HG02759 (cell line): Measurements from ENCODE around the gene CENPP.

ENCODE experiments used
- ATAC-seq: cut with Tn5 transposase; IDR thresholded peaks from one replicate; pipeline ENCODE4 v1.9.1; 2021; ENCODE audit warnings: mild to moderate bottlenecking, moderate library complexity; ENCODE audit not compliant: unreplicated experiment

The CENPP gene

GRCh38 chr9:92474587-92474986, 148.8 kb downstream of the CENPP start:
- no peak for ATAC-seq

DNA sequence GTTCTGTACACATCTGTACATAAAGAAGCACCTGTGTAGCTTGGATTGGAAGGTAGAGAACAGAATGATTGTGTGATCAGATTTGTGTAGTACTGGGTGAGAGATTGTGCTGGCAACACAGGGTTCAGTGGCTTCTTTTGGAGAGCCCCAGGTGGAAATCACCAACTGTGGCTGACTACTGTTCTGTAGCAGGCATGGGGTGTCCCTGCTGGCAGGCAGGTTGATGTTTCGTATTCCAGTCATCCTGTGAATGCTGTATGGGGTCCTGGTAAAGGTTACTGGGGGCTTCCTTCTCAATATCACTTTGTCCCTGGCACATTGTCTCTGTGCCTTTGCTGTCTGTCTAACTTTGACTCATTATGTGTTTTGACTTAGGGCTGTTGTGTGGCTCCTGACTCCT, 151.2 kb downstream of the CENPP start:
- ATAC-seq, result peak; percentile 70

DNA sequence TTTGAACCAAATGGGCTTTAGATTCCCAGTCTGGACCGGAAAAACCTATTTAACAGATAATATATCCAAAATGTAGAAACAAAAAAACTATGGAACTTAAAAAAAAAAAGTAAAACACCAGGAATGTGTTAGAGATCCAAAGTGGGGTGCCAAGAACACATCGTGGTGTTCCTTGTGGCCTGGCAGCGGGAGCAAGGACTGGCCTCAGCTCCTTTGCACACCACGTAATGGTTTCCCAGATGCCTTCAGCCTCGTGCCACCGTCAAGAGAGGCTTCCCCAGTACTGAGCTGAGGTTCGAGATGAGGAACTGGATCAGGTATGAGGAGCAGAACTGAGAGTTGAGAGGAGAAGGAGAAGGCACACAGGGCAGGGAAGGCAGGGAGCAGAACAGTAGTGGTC, 153.0 kb downstream of the CENPP start:
- ATAC-seq, result no peak

- no peak for ATAC-seq
These were observed 153.6 kb downstream of the CENPP start for GRCh38 chr9:92479346-92479745.

GRCh38 chr9:92480291-92480771, 154.6 kb downstream of the CENPP start:
- no peak for ATAC-seq

DNA sequence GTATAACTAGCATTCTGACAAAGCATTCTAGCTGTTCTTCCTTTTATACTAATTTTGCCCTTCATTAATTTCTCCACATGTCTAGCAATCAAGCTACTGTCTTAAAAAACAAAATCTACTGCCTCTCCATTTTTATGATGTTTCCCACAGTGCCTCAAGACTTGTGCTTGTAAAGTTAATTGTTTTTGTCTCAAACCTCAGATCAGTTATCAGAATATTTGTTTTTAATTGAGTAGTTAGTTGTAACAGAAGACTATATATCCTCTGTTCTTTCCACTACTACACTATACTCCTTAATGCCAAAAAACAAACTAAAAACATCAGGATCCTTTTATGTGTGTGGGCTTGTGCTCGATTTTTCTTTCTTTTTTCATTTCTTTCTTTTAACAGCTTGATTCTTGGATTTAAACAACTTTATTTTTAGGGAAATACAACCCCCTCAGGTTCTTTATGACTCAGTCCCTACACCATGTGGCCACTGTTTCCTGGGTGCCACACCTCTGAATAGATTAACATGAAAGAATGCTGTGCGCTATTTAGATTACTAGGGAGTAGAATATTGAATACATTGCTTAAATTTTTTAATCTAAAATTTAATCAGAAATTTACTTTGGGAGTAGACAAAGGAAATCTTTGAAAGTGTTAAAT, 155.4 kb downstream of the CENPP start:
- peak; percentile 60 for ATAC-seq

DNA sequence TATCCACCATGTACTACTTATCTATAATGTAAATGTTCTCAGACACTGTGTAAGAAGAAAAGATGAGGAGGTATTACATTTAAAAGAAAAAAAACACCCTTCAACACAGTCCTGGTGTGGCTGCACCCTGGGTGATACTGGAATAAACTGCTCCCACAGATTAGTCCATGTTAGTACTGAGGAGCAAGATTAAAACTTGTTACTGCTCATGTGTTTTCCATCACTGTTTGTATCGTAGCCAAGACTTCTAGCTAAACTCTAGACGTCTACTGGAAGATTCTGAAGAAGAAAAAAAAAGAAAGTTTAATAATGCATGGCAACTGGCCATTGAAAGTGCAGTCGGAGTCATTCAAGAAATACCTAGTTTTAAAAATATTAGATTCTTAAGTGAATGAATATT, 156.6 kb downstream of the CENPP start, which contains the start of gene ASPN:
ASPN (minus strand) TSS at position 178 of the 400 bp plus-strand sequence.
- ATAC-seq, result no peak

DNA sequence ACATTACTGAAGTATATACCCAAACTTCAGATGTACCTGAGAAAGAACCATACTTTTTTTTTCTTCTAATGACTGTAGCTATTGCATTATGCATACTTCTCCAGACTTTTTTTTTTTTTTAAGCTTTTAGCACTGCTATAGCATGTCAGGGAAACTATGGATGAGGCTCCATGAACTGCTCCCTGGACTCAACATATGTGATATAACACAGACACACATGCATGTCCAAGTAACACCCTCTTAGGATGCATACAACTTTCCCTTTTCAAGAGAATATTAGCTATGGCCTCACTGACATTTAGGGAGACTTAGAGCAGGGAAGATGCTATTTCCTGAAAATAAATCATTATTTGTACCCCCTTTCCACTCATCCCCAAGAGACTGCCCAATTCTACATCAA, 157.1 kb downstream of the CENPP start:
- ATAC-seq, result no peak

DNA sequence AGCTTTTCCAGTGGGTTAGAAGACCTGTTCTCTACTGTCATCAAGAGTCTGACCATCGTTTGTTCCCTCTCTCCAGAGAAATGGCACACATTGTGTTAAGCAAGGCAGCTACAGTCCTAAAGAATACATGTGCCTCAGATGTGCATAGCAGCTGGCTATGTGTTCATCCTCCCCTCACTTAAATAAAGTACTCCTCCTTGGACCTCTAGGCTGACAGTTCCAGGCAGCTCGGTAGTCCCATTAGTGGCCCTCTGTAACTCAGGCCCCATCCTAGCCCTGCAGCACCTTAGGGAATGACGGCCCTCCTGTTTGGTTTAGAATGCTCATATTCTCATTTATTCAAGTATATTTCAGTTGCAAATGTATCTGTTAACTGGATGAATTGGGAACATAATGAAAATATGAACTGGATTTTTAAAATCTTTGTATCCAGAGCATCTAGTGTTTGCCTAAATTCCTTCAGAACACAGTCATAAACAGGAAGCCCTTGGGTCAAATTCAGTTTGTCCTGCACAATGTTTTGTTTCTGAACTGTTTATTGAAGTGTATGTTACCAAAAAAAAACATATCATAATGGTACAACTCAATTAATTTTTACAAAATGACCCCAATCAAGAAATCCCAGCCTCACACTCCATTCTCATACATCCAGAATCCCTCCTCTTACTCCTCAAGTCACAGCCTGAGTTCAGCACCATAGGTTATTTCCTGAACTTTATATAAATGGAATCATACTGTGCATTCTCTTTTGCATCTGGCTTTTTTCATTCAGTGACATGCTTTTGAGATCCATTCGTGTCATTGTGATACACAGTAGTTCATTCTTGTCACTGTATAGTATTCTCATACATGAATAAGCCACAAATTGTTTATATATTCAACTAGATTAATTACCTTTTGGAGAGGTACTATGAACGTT, 158.1 kb downstream of the CENPP start:
- ATAC-seq, result no peak

DNA sequence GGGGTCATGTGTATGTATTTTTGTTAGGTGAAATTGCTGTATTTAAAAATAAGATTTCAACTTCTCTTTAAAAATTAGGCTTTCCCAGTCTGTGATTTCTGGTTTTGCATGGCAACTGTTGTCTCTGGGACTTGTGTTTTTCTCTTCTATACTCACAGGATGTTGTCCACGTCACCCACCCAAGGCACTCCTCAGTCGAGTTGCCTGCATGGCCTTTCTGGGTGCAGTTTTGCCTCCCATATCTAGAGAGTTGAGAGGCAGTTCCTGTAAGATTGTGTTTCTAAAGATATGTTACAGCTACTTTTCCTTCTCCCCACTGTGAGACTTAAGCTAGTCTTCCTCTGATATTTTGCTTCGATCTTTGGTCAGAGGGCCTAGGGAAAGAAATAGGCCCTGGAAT, 158.8 kb downstream of the CENPP start:
- no peak for ATAC-seq

- ATAC-seq, result no peak
These were observed 160.6 kb downstream of the CENPP start for GRCh38 chr9:92486371-92486770.

GRCh38 chr9:92488681-92489550, 163.2 kb downstream of the CENPP start:
- no peak for ATAC-seq

- no peak for ATAC-seq
These were observed 167.1 kb downstream of the CENPP start for GRCh38 chr9:92492781-92493401.

- no peak for ATAC-seq
These were observed 168.1 kb downstream of the CENPP start for GRCh38 chr9:92493749-92494387.

DNA sequence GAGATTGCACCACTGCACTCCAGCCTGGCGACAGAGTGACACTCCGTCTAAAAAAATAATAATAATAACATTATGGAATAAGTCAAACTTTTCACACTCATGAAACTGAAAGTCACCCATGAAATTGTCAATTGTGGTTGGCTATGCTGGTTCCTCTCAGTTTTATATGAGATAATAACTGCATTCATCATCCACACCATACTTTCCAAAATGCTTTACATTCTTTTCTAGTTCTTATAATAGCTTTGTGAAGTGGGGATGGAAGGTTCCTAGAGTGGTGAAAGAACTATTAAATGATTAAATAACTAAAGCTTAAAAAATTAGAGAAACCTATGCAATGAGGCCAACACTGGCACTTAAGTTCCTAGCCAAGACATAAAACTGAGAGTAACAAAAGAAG, 169.1 kb downstream of the CENPP start:
- no peak for ATAC-seq

DNA sequence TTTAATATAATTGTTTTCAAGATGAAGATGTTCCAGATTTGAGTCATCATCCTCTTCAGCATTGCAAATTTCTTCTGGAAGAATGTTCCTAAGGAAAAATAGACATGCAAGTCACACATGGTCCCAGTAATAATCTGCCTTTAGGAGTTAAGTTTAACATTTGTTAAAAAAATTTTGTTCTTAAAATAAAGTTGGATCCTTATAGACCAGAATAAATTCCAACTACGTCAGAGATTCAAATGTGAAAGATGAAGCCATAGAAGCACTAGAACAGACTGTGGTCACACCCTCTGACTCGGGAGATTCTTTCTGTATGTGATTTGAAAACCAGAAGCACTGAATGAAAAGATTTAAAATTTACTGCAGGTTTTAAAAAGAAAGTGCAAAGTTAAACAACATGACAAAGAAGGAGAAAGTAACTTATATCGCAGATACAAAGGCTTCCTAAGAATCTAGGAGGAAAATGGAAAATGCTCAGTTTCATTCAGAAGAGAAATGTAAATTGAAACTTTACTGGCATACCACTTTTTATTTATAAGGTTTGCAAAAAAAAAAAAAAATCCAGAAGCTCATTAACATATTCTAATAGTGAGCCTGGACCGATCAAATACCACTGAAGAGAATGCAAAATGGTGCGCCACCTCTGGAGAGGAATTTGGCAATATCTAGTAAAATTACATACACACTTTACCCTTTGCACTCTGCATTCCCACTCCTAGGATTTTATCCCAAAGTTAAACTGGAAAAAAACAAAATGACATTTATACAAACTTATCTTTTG, 170.8 kb downstream of the CENPP start:
- no peak for ATAC-seq

- ATAC-seq, result no peak
These were observed 173.9 kb downstream of the CENPP start for GRCh38 chr9:92499701-92500100.

DNA sequence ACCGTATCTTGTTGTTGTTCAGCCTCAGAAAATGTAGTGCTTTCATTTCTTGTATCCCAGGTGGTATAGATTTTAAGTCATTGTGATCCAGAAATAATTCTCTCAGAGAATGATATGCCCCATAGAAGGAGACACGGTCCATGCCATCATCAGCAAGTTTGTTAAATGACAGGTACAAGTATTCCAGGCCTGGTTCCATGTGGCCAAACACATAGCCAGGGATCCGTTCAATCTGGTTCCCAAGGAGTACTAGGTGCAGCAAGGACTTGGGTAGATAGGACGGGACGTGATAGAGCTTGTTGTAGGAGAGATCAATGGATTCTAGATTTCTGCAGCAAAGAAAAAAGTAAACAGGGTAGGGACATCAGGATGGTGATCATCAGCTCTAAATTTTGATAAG, 175.0 kb downstream of the CENPP start:
- no peak for ATAC-seq

DNA sequence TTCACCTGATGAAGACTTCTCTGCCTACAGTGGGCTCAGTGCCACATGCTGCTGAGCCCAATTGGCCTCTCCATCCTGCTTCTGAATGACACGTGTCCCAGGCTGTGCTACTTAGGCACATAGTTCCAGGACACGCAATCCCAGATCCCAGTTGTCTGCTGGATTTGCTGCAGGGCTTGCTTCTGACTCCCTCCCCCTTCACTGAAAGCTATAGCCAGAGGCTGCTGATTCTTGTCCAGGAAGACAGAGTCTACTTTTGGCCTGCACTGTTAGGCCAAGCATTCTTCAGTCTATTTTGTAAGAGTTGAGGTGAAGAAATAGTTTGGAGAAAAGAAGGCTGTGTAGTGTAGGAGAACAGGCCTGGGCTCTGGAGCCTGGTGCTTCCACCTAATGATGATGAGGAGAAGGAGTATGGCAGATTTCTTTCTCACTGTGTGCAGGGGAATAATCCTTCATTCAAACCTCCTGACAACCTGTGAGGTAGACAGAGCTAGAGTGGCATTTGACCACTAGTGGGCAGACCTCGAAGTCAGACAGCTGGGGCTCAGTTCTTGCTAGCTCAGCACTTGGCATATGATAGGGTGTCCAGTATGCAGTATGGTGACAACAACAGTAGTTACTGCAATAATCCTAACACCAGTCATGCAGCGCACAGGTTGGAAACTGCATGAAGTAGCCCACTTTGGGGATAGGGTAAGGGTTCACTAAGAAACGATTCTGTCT, 176.1 kb downstream of the CENPP start:
- ATAC-seq, result no peak
